Mesenchymal stem cell (in vitro differentiated cells and primary cell): Measurements from ENCODE around the gene ZNF569.
"Not testable (repeated sequence)": the region's sequence is repeated elsewhere in the genome, so short reads cannot be mapped to it uniquely, and the experiment has no call there.

Experiments used
- DNase-seq: peaks from one replicate; pipeline ENCODE4 v3.0.0-alpha.2; 2013
- H2AFZ ChIP-seq: one replicate; pipeline ENCODE4 v1.6.1; 2013; ENCODE audit warnings: low read depth, mild to moderate bottlenecking, control low read depth, inconsistent platforms, low read length, moderate library complexity
- H2AK5ac ChIP-seq: 2 replicates; pipeline ENCODE4 v1.6.1; 2013; ENCODE audit warnings: low read length, moderate library complexity, mild to moderate bottlenecking, inconsistent platforms; ENCODE audit not compliant: severe bottlenecking
- H2BK120ac ChIP-seq: one replicate; pipeline ENCODE4 v1.6.1; 2013; ENCODE audit warnings: low read depth, mild to moderate bottlenecking, inconsistent platforms, low read length, moderate library complexity
- H2BK12ac ChIP-seq, 2 experiments: one replicate each; pipeline ENCODE4 v1.6.1; 2013; ENCODE audit warnings: inconsistent platforms in 2 of 2, low read length in 2 of 2, mild to moderate bottlenecking in 2 of 2, moderate library complexity in 2 of 2, control low read depth in 1 of 2
- H2BK15ac ChIP-seq: one replicate; pipeline ENCODE4 v1.6.1; 2013; ENCODE audit warnings: mild to moderate bottlenecking, low read depth, inconsistent platforms; ENCODE audit not compliant: poor library complexity, severe bottlenecking
- H2BK5ac ChIP-seq: 2 replicates; pipeline ENCODE4 v1.6.1; 2013; ENCODE audit warnings: low read depth, mild to moderate bottlenecking, low read length, control low read depth, inconsistent platforms; ENCODE audit not compliant: poor library complexity, severe bottlenecking
- H3K14ac ChIP-seq, 2 experiments: one replicate each; pipeline ENCODE4 v1.6.1; 2013; ENCODE audit warnings: inconsistent platforms in 2 of 2, low read length in 2 of 2, control low read depth in 1 of 2, mild to moderate bottlenecking in 1 of 2, moderate library complexity in 1 of 2
- H3K18ac ChIP-seq, 2 experiments: one replicate each; pipeline ENCODE4 v1.6.1; 2013; ENCODE audit warnings: inconsistent platforms in 2 of 2, low read length in 2 of 2, control low read depth in 1 of 2, low read depth in 1 of 2, mild to moderate bottlenecking in 1 of 2
- H3K23ac ChIP-seq, 2 experiments: one replicate each; pipeline ENCODE4 v1.6.1; 2013; ENCODE audit warnings: inconsistent platforms in 2 of 2, low read length in 2 of 2, mild to moderate bottlenecking in 2 of 2, moderate library complexity in 2 of 2, control low read depth in 1 of 2
- H3K27ac ChIP-seq: 2 replicates; pipeline ENCODE4 v1.5.1; 2013; ENCODE audit warnings: mild to moderate bottlenecking, moderate library complexity, low read length, control low read depth, inconsistent platforms; ENCODE audit not compliant: poor library complexity, severe bottlenecking
- H3K27me3 ChIP-seq, 2 experiments: 2 replicates each; pipeline versions ENCODE4 v1.6.1 to v1.7.0; 2013; ENCODE audit warnings: low read length in 2 of 2, mild to moderate bottlenecking in 2 of 2, moderate library complexity in 2 of 2, control low read depth in 1 of 2, inconsistent platforms in 1 of 2; ENCODE audit not compliant: control insufficient read depth in 1 of 2, insufficient read depth in 1 of 2
- H3K36me3 ChIP-seq, 2 experiments: 2 replicates each; pipeline versions ENCODE4 v1.6.1 to v1.7.0; 2013; ENCODE audit warnings: low read length in 2 of 2, control low read depth in 1 of 2, inconsistent platforms in 1 of 2, low read depth in 1 of 2, mild to moderate bottlenecking in 1 of 2; ENCODE audit not compliant: insufficient read depth in 2 of 2, control insufficient read depth in 1 of 2
- H3K4ac ChIP-seq, 2 experiments: one replicate each; pipeline ENCODE4 v1.6.1; 2013; ENCODE audit warnings: inconsistent platforms in 2 of 2, low read length in 2 of 2, mild to moderate bottlenecking in 2 of 2, moderate library complexity in 2 of 2, control low read depth in 1 of 2, low read depth in 1 of 2
- H3K4me1 ChIP-seq: 2 replicates; pipeline ENCODE4 v1.6.1; 2013; ENCODE audit warnings: low read depth, low read length, control low read depth; ENCODE audit not compliant: control insufficient read depth, insufficient read depth
- H3K4me2 ChIP-seq: 2 replicates; pipeline ENCODE4 v1.6.1; 2013; ENCODE audit warnings: low read length, mild to moderate bottlenecking, inconsistent platforms; ENCODE audit not compliant: poor library complexity, severe bottlenecking
- H3K4me3 ChIP-seq, 2 experiments: 2 replicates each; pipeline versions ENCODE4 v1.5.1 to v1.7.0; 2013; ENCODE audit warnings: low read length in 2 of 2, mild to moderate bottlenecking in 2 of 2, control low read depth in 1 of 2, low read depth in 1 of 2; ENCODE audit not compliant: insufficient read depth in 1 of 2
- H3K79me1 ChIP-seq: replicated peaks from 2 replicates; pipeline ENCODE4 v1.6.1; 2013; ENCODE audit warnings: mild to moderate bottlenecking, control low read depth, low read length, inconsistent platforms; ENCODE audit not compliant: poor library complexity, severe bottlenecking
- H3K9ac ChIP-seq: 2 replicates; pipeline ENCODE4 v1.7.0; 2013; ENCODE audit warnings: mild to moderate bottlenecking, low read length, moderate library complexity
- H3K9me3 ChIP-seq: 2 replicates; pipeline ENCODE4 v1.7.0; 2013; ENCODE audit warnings: mild to moderate bottlenecking, low read length; ENCODE audit not compliant: control insufficient read depth
- H4K8ac ChIP-seq: one replicate; pipeline ENCODE4 v1.6.1; 2013; ENCODE audit warnings: inconsistent platforms, mild to moderate bottlenecking, low read length, moderate library complexity
- H4K91ac ChIP-seq: one replicate; pipeline ENCODE4 v1.6.1; 2013; ENCODE audit warnings: mild to moderate bottlenecking, low read length, inconsistent platforms
- WGBS: methylation state at CpG from one replicate; pipeline ENCODE4 v1.1.7; 2013; ENCODE audit warnings: mixed read lengths; 5-methylcytosine and 5-hydroxymethylcytosine counted together

ZNF569 gene

GRCh38 chr19:37391399-37391798 lies 75.8 kb downstream of the ZNF569 start:
- not testable (repeated sequence) for H4K8ac ChIP-seq, H3K9ac ChIP-seq, H2BK12ac ChIP-seq, DNase-seq, H3K79me1 ChIP-seq, H3K4ac ChIP-seq, H2BK120ac ChIP-seq, H3K14ac ChIP-seq, H2AK5ac ChIP-seq, H4K91ac ChIP-seq, H3K27me3 ChIP-seq, H2BK5ac ChIP-seq, H3K18ac ChIP-seq, H3K4me3 ChIP-seq, H3K27ac ChIP-seq, H2BK15ac ChIP-seq, H2AFZ ChIP-seq, H3K23ac ChIP-seq, H3K4me2 ChIP-seq, H3K4me1 ChIP-seq
- no CpG with 5 or more reads among the region's 6 CpGs for WGBS
- peaks cover 3 to 32% of the 10 kb centered on the region in 2 experiments for H3K36me3 ChIP-seq
- H3K9me3 ChIP-seq = peaks cover 92% of the 10 kb centered on the region

DNA sequence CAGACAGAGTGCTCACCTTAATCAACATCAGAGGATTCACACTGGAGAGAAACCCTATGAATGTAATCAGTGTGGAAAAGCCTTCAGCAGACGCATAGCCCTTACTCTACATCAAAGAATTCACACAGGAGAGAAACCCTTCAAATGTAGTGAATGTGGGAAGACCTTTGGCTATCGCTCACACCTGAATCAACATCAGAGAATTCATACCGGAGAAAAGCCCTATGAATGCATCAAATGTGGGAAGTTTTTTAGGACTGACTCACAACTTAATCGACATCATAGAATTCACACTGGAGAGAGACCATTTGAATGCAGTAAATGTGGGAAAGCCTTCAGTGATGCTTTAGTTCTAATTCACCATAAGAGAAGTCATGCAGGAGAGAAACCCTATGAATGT lies 78.0 kb downstream of the ZNF569 start:
- no peak overlapping the region for H2BK15ac ChIP-seq
- no peak overlapping the region for H2BK12ac ChIP-seq
- no peak overlapping the region for H4K8ac ChIP-seq
- no peak overlapping the region for H3K4me2 ChIP-seq
- H3K9ac ChIP-seq = no peak overlapping the region
- H3K27me3 ChIP-seq = no peaks in the 10 kb centered on the region
- DNase-seq = no peak
- H2BK120ac ChIP-seq = no peak overlapping the region
- H3K9me3 ChIP-seq = peaks cover 97% of the 10 kb centered on the region
- no peak overlapping the region for H3K27ac ChIP-seq
- H4K91ac ChIP-seq = no peak overlapping the region
- no peak overlapping the region for H3K18ac ChIP-seq
- H3K14ac ChIP-seq = no peak overlapping the region
- H3K4me3 ChIP-seq = peak overlapping the region in 1 of 2 experiments; percentile 57
- no peak overlapping the region for H2AFZ ChIP-seq
- no peaks in the 10 kb centered on the region for H3K79me1 ChIP-seq
- no peak overlapping the region for H2AK5ac ChIP-seq
- H3K4ac ChIP-seq = no peak overlapping the region
- no peaks in the 10 kb centered on the region for H3K4me1 ChIP-seq
- peaks cover 13 to 53% of the 10 kb centered on the region in 2 experiments for H3K36me3 ChIP-seq
- WGBS = no CpG with 5 or more reads among the region's 4 CpGs
- no peak overlapping the region for H3K23ac ChIP-seq
- no peak overlapping the region for H2BK5ac ChIP-seq

DNA sequence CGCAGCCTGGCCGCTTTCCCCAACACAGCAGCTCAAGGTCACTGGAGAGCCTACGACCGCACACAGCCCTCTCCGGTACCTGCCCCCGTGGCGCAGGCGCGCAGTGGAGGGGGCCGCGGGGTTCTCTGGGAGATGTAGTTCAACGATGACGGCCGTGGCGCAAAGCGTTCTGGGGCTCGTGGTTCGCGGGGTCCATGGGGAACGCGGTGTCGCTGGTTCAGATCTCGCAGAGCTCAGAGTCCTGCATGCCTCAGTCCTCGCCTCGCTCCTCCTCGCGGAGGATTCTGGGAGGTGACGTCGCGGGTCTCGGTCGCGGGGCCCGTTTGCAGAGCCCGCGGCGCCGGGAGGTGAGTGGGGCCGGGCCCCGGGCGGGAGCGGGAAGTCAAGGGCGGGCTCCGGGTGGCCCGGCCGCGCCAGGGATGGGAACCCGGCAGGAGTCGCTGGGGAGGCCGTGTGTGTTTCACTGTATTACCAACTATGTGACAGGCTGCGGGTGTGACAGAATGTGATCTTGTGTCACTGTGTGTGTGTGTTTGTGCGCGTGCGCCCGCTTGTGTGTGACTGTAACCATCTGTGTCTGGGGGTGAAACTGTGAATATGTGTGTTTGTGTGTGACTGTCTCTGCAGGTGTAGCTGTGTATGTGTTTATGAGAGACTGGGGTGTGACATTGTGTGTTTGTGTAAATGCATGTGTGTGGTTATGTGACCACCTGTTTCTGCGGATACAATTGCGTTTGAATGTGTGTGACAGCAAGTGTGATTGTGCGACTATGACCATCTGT lies 96.2 kb downstream of the ZNF569 start, which contains the start of gene ZNF527:
Gene ZNF527 (plus strand): TSS at position 220 of the 782 bp plus-strand sequence. CDS start 3,100 bp downstream, outside the sequence.
- Histone ChIP-seq H3K79me1 (peaks cover 23% of the 10 kb centered on the region), H3K36me3 (peaks cover 22 to 23% of the 10 kb centered on the region in 2 experiments), H3K27me3 (no peaks in the 10 kb centered on the region), H3K4ac (peak within 1 kb of the TSS; percentile 57 to 94), H2AK5ac (peak within 1 kb of the TSS; percentile 49), H3K9ac (peak within 1 kb of the TSS; percentile 86), H3K23ac (peak within 1 kb of the TSS in 1 of 2 experiments; percentile 67), H3K4me2 (peak within 1 kb of the TSS; percentile 72), H2AFZ (peak within 1 kb of the TSS; percentile 92), H3K4me1 (peaks cover 2% of the 10 kb centered on the region), H2BK120ac (peak within 1 kb of the TSS; percentile 19), H3K27ac (peak within 1 kb of the TSS; percentile 26), H2BK15ac (no peak within 1 kb of the TSS), H2BK5ac (no peak within 1 kb of the TSS), H4K8ac (peak within 1 kb of the TSS; percentile 95), H4K91ac (peak within 1 kb of the TSS; percentile 19), H3K14ac (peak within 1 kb of the TSS in 1 of 2 experiments; percentile 99), H2BK12ac (peak within 1 kb of the TSS in 1 of 2 experiments; percentile 47), H3K18ac (peak within 1 kb of the TSS; percentile 58 to 94), H3K9me3 (peaks cover 28% of the 10 kb centered on the region), H3K4me3 (peak within 1 kb of the TSS; percentile 73 to 83)
- WGBS = 1% methylated on average over 57 of the region's 58 CpGs
- DNase-seq = peak; percentile 98

GRCh38 chr19:37370386-37370879 lies 96.8 kb downstream of the ZNF569 start:
- Histone ChIP-seq H4K91ac (peak overlapping the region; percentile 2), H2AK5ac (peak overlapping the region; percentile 49), H3K27ac (peak overlapping the region; percentile 26), H2BK120ac (peak overlapping the region; percentile 19), H3K79me1 (peaks cover 23% of the 10 kb centered on the region), H3K4ac (peak overlapping the region; percentile 42 to 57), H3K18ac (peak overlapping the region; percentile 34 to 69), H3K4me3 (peak overlapping the region; percentile 73 to 83), H3K36me3 (peaks cover 16% of the 10 kb centered on the region in 2 experiments), H4K8ac (peak overlapping the region; percentile 58), H3K4me2 (peak overlapping the region; percentile 54), H3K9ac (peak overlapping the region; percentile 86), H2AFZ (peak overlapping the region; percentile 65), H3K9me3 (peaks cover 26% of the 10 kb centered on the region)
- H3K27me3 ChIP-seq, H2BK5ac ChIP-seq, H2BK15ac ChIP-seq, H3K4me1 ChIP-seq, H3K14ac ChIP-seq, DNase-seq, H2BK12ac ChIP-seq, H3K23ac ChIP-seq: not testable (repeated sequence)
- WGBS = 43% methylated on average over 18 of the region's 18 CpGs
